OCI-LY7 (cell line): ENCODE measurements around the gene RAB37. TPM values are rescaled to one million over a fixed set of nuclear protein-coding genes. Genes with fewer than 3 reads are reported as not detected.

Experiments used
- BruUV-seq: library from RNA; stranded (reverse); fragments of 400-500 nt; replicated peaks from 2 replicates; lab custom pipeline; 2021; lab: Mats Ljungman, UMichigan
- CTCF ChIA-PET: fragments of 300-600 bp; sonication (Branson Sonifier 250); formaldehyde crosslinking; loops from one replicate; lab custom pipeline; 2022; ENCODE audit warnings: antibody characterized with exemption; ENCODE audit not compliant: unreplicated experiment; lab: Charles Lee
- POLR2A ChIA-PET: fragments of 300-600 bp; sonication (Branson Sonifier 250); formaldehyde crosslinking; loops from one replicate; lab custom pipeline; 2022; ENCODE audit warnings: antibody characterized with exemption; lab: Charles Lee
- DNase-seq: peaks from one replicate; pipeline ENCODE4 v3.0.0-alpha.2; 2015; ENCODE audit warnings: low spot score
- H2AFZ ChIP-seq: fragments of 200-600 bp; sonication (generic), shearing (Covaris generic); 2 replicates; pipeline ENCODE4 v1.6.1; 2014; ENCODE audit warnings: mild to moderate bottlenecking, antibody characterized with exemption, low read length, moderate library complexity
- H3K27ac ChIP-seq: fragments of 200-600 bp; sonication (generic); 2 replicates; pipeline ENCODE4 v1.5.1; 2014; ENCODE audit warnings: mixed run types, low read depth, mild to moderate bottlenecking, moderate library complexity, low read length, inconsistent platforms; ENCODE audit not compliant: poor library complexity, severe bottlenecking
- H3K36me3 ChIP-seq: fragments of 200-600 bp; sonication (generic); 2 replicates; pipeline ENCODE4 v1.6.1; 2014; ENCODE audit warnings: mild to moderate bottlenecking, antibody characterized with exemption, low read length, moderate library complexity, mixed read lengths; ENCODE audit not compliant: insufficient read depth
- H3K4me1 ChIP-seq: fragments of 200-600 bp; sonication (generic); 2 replicates; pipeline ENCODE4 v1.5.1; 2014; ENCODE audit warnings: mild to moderate bottlenecking, low read length; ENCODE audit not compliant: insufficient read depth, poor library complexity, severe bottlenecking
- H3K4me2 ChIP-seq: fragments of 200-600 bp; sonication (generic); 2 replicates; pipeline ENCODE4 v1.6.1; 2014; ENCODE audit warnings: mild to moderate bottlenecking, low read length
- H3K4me3 ChIP-seq: fragments of 200-600 bp; sonication (generic); 2 replicates; pipeline ENCODE4 v1.5.1; 2014; ENCODE audit warnings: mild to moderate bottlenecking, low read depth, low read length; ENCODE audit not compliant: poor library complexity, severe bottlenecking
- H3K79me2 ChIP-seq: fragments of 200-600 bp; sonication (generic); 2 replicates; pipeline ENCODE4 v1.6.1; 2016; ENCODE audit warnings: low read depth, mild to moderate bottlenecking, low read length, moderate library complexity, mixed read lengths; ENCODE audit not compliant: insufficient read depth
- H3K9me2 ChIP-seq: fragments of 200-600 bp; sonication (generic); 2 replicates; pipeline ENCODE4 v1.6.1; 2016; ENCODE audit warnings: mild to moderate bottlenecking, low read length, mixed read lengths; ENCODE audit not compliant: insufficient read depth
- H3K9me3 ChIP-seq: fragments of 200-600 bp; sonication (generic); 2 replicates; pipeline ENCODE4 v1.6.1; 2014; ENCODE audit warnings: mild to moderate bottlenecking, mixed run types, low read length, mixed read lengths
- H4K20me1 ChIP-seq: fragments of 200-600 bp; sonication (generic); 2 replicates; pipeline ENCODE4 v1.6.1; 2014; ENCODE audit warnings: mild to moderate bottlenecking, antibody characterized with exemption, low read length, moderate library complexity, mixed read lengths; ENCODE audit not compliant: insufficient read depth
- CTCF ChIP-seq: fragments of 200-600 bp; sonication (generic); conservative IDR thresholded peaks from 2 replicates; pipeline ENCODE4 v1.5.1; 2014; ENCODE audit warnings: mild to moderate bottlenecking, antibody characterized with exemption, low read length, moderate library complexity, mixed read lengths
- EZH2phosphoT487 ChIP-seq: fragments of 200-600 bp; sonication (generic); IDR thresholded peaks from 2 replicates; pipeline ENCODE4 v1.6.1; 2018; ENCODE audit warnings: low read depth, borderline replicate concordance, mild to moderate bottlenecking, mixed run types, antibody characterized with exemption, low read length, moderate library complexity, mixed read lengths
- intact Hi-C: fragments of 100-400 bp; cut with micrococcal nuclease; formaldehyde crosslinking; loops from one replicate; pipeline ENCODE4 v1.10.0; 2022; ENCODE audit not compliant: unreplicated experiment
- total RNA-seq, 2 experiments: library from RNA; depleted of rRNA in 1 of 2; stranded (reverse); fragments of >200 nt in 1 of 2; shearing (Covaris generic) in 1 of 2; gene quantifications; 2 replicates each; pipeline ENCODE4 v1.2.3, GENCODE V29; 2014 to 2022

Gene RAB37
- total RNA-seq, 2 experiments from 2014 or later = 6.3 to 12.7 TPM

GRCh38 chr17:74776990-74777389 lies 39.9 kb downstream of the RAB37 start:
- H2AFZ ChIP-seq = no peak overlapping the region
- DNase-seq = no peak
- H3K79me2 ChIP-seq = peaks cover 18% of the 10 kb centered on the region
- POLR2A ChIA-PET = interaction anchor here (0.5 to 4.4 kb wide), 14 partner anchors 14 to 236 kb away, joined by 3 to 19 read pairs (median 5); partner anchors contain the start of genes FDXR and MRPL58
- intact Hi-C loops = loop anchor here (1.0 kb wide), 1 partner anchor 29 kb away; the partner anchor contains the start of gene NHERF1
- H3K4me1 ChIP-seq = peaks cover 26% of the 10 kb centered on the region
- no peak for TF ChIP-seq EZH2phosphoT487
- no peak for TF ChIP-seq CTCF
- no TSS peak for BruUV-seq
- H4K20me1 ChIP-seq = no peaks in the 10 kb centered on the region; the same call in 1 of the 2 replicates
- no peak overlapping the region for H3K27ac ChIP-seq
- H3K4me3 ChIP-seq = peak overlapping the region; percentile 75
- no peaks in the 10 kb centered on the region for H3K9me2 ChIP-seq
- H3K4me2 ChIP-seq = peak overlapping the region; percentile 96
- H3K9me3 ChIP-seq = no peaks in the 10 kb centered on the region
- H3K36me3 ChIP-seq = peaks cover 21% of the 10 kb centered on the region
- CTCF ChIA-PET = interaction anchor here (0.8 to 1.8 kb wide), 5 partner anchors 21 to 39 kb away, joined by 3 to 10 read pairs (median 3); no protein-coding TSS in a partner anchor

- Histone ChIP-seq H3K4me2 (no peak overlapping the region), H2AFZ (no peak overlapping the region), H3K27ac (no peak overlapping the region), H3K9me3 (no peaks in the 10 kb centered on the region), H4K20me1 (no peaks in the 10 kb centered on the region; the same call in 1 of the 2 replicates), H3K4me3 (no peak overlapping the region), H3K9me2 (no peaks in the 10 kb centered on the region), H3K79me2 (peaks cover 18% of the 10 kb centered on the region), H3K36me3 (peaks cover 11% of the 10 kb centered on the region), H3K4me1 (peaks cover 26% of the 10 kb centered on the region)
- ChIA-PET CTCF (no interaction called here), POLR2A (interaction anchor here (0.6 to 2.0 kb wide), 3 partner anchors 27 to 58 kb away, joined by 5 to 8 read pairs (median 7); no protein-coding TSS in a partner anchor)
- no TSS peak for BruUV-seq
- no peak for DNase-seq
- TF ChIP-seq EZH2phosphoT487 (no peak), CTCF (no peak)
- intact Hi-C loops = no loop called here
These were observed 41.0 kb downstream of the RAB37 start for GRCh38 chr17:74777901-74778515.

- H3K4me3 ChIP-seq = no peak overlapping the region
- peaks cover 35% of the 10 kb centered on the region for H3K4me1 ChIP-seq
- H3K36me3 ChIP-seq = peaks cover 1% of the 10 kb centered on the region; the same call in 1 of the 2 replicates
- intact Hi-C loops = no loop called here
- BruUV-seq = no TSS peak
- H4K20me1 ChIP-seq = no peaks in the 10 kb centered on the region; the same call in 1 of the 2 replicates
- no peak overlapping the region for H3K27ac ChIP-seq
- no peaks in the 10 kb centered on the region for H3K9me2 ChIP-seq
- no peak for DNase-seq
- H2AFZ ChIP-seq = no peak overlapping the region
- ChIA-PET CTCF (no interaction called here), POLR2A (interaction anchor here (0.6 to 2.0 kb wide), 6 partner anchors 36 to 256 kb away, joined by 3 to 13 read pairs (median 4); partner anchors contain the start of gene RAB37)
- TF ChIP-seq EZH2phosphoT487 = no peak
- no peak for TF ChIP-seq CTCF
- no peak overlapping the region for H3K4me2 ChIP-seq
- no peaks in the 10 kb centered on the region for H3K9me3 ChIP-seq
- H3K79me2 ChIP-seq = peaks cover 18% of the 10 kb centered on the region
These were observed 41.9 kb downstream of the RAB37 start for GRCh38 chr17:74778960-74779359.
